Choroid plexus epithelial cell (primary cell): Measurements from ENCODE around the gene TBC1D22A.
A peak's percentile ranks its signal among the peaks of the same experiment; 100 is the strongest.

Experiments used
- DNase-seq: peaks from one replicate; pipeline ENCODE4 v3.0.0-alpha.2; 2010; ENCODE audit warnings: low read depth
- H3K4me3 ChIP-seq: 2 replicates; pipeline ENCODE4 v1.5.1; 2011; ENCODE audit warnings: low read depth, mild to moderate bottlenecking, control low read depth, low read length, moderate library complexity
- TF ChIP-seq, protein P1 (sequence below): conservative IDR thresholded peaks from 2 replicates; pipeline ENCODE4 v1.5.1; 2011; ENCODE audit warnings: low read depth, mild to moderate bottlenecking, control low read depth, inconsistent platforms, low read length, moderate library complexity

The TBC1D22A gene

DNA sequence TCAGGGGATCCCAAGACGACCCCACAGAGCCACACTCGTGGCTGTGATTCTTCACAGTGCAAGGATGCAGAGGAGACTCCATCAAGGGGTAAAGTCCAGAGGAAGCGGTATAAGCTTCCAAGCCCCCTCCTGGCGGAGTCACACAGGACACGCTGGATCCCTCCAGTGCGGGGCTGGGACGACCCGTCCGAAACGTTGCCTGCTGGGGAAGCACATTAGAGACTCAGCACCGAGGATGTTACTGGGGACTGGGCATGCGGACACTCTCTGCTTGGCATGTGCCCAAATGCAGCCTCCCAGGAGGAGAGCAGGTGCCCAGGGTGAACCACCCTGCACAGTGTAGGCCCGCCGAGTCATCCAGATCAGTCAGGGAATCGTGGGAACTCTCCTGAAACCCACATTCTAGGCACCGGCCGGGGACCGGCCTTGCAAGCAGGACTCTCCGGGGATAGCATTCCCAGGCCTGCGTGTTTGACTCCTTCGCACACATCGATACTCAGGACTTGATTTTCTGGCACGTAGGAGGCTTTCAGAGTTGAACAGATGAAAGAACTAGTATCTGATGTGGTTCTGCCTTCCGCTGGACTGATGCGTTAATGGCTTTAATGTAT is 229.8 kb downstream of the TBC1D22A start:
- TF ChIP-seq, protein P1, sequence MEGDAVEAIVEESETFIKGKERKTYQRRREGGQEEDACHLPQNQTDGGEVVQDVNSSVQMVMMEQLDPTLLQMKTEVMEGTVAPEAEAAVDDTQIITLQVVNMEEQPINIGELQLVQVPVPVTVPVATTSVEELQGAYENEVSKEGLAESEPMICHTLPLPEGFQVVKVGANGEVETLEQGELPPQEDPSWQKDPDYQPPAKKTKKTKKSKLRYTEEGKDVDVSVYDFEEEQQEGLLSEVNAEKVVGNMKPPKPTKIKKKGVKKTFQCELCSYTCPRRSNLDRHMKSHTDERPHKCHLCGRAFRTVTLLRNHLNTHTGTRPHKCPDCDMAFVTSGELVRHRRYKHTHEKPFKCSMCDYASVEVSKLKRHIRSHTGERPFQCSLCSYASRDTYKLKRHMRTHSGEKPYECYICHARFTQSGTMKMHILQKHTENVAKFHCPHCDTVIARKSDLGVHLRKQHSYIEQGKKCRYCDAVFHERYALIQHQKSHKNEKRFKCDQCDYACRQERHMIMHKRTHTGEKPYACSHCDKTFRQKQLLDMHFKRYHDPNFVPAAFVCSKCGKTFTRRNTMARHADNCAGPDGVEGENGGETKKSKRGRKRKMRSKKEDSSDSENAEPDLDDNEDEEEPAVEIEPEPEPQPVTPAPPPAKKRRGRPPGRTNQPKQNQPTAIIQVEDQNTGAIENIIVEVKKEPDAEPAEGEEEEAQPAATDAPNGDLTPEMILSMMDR = no peak
- DNase-seq = no peak

DNA sequence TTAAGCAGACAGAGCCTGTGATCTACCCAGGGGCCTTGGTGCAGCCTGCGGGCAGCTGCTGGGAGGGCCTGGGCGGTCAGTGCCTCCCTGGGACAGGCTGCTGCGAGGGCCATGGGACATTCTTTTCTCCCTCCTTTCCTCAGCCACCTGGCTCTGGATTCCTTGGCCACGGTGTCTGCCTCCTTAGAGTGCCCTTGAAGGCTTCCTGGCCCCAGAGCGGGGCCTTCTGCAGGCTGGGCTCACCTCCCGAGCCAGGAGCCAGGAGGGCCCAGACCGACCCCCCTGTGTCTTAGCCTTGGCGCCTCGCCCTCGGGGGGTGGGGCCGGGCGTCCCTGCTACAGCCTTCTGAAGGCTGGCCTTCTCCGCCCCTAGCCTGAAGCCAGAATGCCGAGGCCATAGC is 231.2 kb downstream of the TBC1D22A start:
- TF ChIP-seq, protein P1 = no peak
- H3K4me3 ChIP-seq = no peak overlapping the region
- no peak for DNase-seq

More for the DNA sequence above, 229.8 kb downstream of the TBC1D22A start:
- no peak overlapping the region for H3K4me3 ChIP-seq

DNA sequence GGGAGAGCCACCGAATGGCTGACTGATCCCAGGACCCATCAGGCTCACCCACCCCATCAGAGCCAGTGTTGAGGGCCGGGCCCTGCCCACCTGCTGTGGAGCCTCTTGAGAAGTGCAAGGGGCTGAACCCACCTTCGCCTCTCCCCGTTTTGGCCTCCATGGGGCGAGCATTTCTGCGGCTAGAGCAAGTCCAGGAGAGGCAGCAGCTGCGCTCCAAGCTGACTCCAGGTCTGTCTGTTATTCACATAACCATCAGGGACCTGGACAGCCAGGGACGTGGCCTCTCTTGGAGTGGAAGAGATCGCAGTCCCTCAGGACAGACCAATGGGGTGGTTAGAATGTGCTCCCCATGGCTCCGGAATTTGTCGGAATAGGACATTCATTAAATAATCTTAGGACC is 231.8 kb downstream of the TBC1D22A start:
- no peak for DNase-seq
- TF ChIP-seq, protein P1 = no peak
- no peak overlapping the region for H3K4me3 ChIP-seq

GRCh38 chr22:46994983-46995382 is 232.5 kb downstream of the TBC1D22A start:
- TF ChIP-seq, protein P1 = no peak
- H3K4me3 ChIP-seq = no peak overlapping the region
- no peak for DNase-seq

- no peak for DNase-seq
- H3K4me3 ChIP-seq = no peak overlapping the region
- TF ChIP-seq, protein P1 = no peak
Observed at GRCh38 chr22:46995501-46996360, 233.3 kb downstream of the TBC1D22A start.

DNA sequence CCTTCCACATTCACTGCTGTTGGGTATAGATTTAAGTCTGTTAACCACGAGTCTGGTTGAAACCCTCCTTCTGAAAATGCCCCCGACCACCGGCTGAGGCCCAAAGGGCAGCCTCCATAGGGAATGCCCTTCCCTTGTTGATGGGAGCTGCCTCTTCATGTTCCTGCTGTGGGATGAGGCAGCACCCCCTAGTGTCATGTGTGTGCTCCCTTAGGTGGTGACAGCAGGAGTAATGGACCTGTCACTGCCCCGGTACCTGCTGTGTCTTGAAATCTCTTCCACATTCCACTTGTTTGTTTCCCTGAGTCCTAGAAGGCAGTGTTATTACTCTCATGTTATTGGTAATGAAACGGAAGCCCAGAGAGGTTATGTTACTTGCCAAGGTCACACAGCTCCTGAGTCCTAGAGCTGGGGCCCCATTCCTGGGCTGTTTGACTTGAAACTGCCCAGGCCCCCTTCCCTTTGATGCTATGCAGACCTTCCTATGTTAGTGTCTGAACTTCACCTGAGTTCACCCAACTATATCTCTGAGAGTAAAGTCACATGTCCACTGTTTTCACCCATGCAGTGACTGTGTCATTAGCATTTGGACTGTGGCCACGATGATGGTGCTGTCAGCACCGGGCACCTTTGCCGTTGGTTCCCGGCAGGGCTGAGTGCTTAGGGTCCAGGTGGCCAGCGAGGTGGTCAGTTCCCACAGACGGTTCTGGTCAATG is 234.3 kb downstream of the TBC1D22A start:
- TF ChIP-seq, protein P1 = peak; percentile 38
- no peak overlapping the region for H3K4me3 ChIP-seq
- no peak for DNase-seq
